Left hindlimb (tissue), 1 donor: ENCODE measurements around the gene ST8SIA2.
"Not testable (repeated sequence)": the region's sequence is repeated elsewhere in the genome, so short reads cannot be mapped to it uniquely, and the experiment has no call there.

Experiments
- DNase-seq: peaks from one replicate; pipeline ENCODE4 v3.0.0-alpha.2; 2018

ST8SIA2 gene

GRCh38 chr15:92444631-92445030 lies 51.0 kb downstream of the ST8SIA2 start:
- no peak for DNase-seq

DNA sequence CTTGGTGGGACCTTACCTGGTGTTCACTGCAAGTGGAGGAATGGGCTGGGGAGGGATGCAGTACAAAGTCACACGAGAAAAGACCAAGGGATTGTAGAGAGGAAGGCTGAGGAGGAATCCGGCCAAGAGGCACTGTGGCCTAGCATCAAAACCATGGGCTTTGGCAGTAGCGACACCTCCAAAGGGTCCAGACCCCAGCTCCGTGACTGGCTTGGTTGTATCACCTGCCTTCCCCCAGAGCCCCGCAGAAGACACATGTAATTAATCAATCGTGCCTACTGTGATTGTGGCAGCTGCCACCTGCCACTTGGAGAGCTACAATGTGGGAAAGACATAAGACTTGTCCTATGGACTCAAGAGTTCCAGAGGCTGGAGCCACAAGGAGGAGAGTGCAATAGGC lies 54.7 kb downstream of the ST8SIA2 start:
- DNase-seq = no peak

DNA sequence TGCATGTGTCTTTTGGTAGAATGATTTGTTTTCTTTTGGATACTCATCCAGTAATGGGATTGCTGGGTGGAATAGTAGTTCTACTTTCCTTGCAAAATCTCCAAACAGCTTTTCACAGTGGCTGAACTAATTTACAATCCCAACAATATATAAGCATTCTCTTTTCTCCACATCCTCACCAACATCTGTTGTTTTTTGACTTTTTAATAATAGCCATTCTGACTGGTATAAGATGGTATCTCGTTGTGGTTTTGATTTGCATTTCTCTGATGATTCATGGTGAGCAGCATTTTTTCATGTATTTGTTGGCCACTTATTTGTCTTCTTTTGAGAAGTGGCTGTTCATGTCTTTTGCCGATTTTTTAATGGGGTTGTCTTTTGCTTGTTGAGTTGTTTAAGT lies 55.8 kb downstream of the ST8SIA2 start:
- no peak for DNase-seq

DNA sequence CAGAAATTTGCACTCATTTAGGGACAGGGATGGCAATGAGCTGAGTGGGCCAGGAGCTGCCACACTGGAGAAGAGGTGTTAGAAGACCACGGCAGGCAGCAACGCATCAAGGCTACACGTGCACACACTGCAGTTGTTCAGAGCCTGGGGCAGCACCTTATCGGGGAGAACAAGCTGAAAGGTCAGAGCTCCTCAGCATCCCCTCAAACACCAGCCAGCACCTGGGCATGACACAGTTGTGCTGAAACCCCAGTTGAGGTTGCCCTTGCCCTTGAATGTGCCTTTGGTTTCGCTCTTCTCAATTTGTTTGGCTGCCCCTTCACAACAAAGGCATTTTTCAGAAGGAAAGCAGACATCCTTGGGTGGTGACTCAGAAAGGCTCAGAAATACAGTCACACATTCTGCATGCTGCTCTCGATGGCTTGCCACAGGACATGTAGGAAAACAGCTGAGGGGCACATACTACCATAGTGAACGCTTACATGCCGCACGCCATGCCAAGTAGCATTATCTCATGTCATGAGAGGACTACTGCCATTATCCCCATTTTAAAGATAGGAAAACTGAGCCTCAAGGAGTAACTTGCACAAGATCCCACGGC lies 57.6 kb downstream of the ST8SIA2 start:
- no peak for DNase-seq

GRCh38 chr15:92452143-92452542 lies 58.5 kb downstream of the ST8SIA2 start:
- DNase-seq = no peak

DNA sequence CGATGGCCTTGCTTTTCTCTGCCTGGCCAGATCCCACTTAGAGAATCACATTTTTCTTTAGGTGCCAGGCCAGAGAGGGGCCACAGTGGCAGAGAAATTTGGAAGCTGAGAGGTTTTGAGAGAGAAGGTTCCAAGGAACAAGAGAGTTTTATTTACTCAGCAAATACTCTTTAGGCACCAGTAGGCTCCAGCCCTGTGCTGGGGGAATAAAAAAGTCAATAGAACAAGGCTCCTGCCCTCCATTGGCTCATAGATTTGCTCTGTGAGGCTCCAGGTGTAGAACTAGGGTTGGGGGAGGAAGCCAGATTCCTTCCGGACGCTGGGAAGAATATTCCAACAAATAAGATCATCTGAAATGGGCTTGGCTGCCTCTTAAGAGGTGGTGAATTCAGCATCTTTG lies 59.9 kb downstream of the ST8SIA2 start:
- no peak for DNase-seq

- no peak for DNase-seq
These were observed 60.9 kb downstream of the ST8SIA2 start for GRCh38 chr15:92454555-92455105.

GRCh38 chr15:92455271-92455670 lies 61.6 kb downstream of the ST8SIA2 start:
- no peak for DNase-seq

GRCh38 chr15:92457471-92458041 lies 63.9 kb downstream of the ST8SIA2 start:
- no peak for DNase-seq

- DNase-seq = no peak
These were observed 66.3 kb downstream of the ST8SIA2 start for GRCh38 chr15:92460023-92460422.

DNA sequence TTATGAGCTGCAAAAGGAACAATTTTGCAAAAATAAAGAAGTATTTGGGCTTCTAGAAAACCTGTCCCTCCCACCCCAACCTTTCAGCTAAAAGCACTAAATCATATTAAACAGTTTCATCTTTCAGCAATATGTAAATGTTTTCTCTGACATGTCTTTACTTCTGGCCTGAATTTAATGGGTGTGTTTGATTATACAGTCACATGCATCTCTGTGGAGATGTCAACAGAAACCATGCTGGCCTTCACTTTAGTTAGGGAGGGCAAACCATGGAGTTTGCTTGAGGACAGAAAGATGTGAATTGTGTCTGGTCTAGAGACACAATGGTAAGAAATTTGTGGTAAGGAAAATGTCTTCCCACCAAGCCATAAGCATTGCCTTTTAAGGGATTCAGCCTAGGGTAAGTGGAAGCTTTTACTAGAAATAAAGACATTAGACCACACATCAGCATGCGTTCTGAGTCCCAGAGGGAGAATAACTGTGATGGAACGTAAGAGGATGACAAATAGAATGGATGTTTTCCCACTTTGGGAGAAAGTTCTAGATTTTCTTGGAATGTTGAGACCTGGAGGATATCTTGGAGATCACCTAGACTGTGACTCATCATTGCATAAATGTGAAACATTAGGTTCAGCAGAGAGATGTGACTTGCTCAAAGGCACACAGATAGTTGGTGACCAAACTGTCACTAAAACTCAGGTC lies 68.9 kb downstream of the ST8SIA2 start:
- no peak for DNase-seq

GRCh38 chr15:92463352-92463751 lies 69.7 kb downstream of the ST8SIA2 start:
- no peak for DNase-seq

- no peak for DNase-seq
These were observed 70.1 kb downstream of the ST8SIA2 start for GRCh38 chr15:92463826-92464225.

- no peak for DNase-seq
These were observed 73.2 kb downstream of the ST8SIA2 start for GRCh38 chr15:92466834-92467233.

DNA sequence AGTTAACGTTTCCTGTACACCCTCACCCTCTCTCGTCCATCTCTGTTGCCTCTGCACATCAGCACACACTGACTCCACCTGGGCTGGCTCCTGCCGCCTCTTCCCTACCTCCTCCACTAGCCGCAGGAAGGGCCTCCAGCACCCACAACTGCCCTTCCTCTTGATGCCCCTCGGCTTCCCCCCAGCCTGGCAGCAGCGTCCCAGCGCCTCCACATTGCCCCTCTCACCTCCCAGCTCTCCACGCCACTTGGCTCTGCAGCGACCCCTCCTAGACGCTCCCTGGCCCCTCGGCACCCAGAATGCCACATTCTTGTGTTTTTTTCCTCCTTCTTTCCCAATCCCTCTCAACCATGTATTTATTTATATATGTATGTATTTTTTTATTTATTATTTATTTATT lies 73.6 kb downstream of the ST8SIA2 start:
- no peak for DNase-seq

DNA sequence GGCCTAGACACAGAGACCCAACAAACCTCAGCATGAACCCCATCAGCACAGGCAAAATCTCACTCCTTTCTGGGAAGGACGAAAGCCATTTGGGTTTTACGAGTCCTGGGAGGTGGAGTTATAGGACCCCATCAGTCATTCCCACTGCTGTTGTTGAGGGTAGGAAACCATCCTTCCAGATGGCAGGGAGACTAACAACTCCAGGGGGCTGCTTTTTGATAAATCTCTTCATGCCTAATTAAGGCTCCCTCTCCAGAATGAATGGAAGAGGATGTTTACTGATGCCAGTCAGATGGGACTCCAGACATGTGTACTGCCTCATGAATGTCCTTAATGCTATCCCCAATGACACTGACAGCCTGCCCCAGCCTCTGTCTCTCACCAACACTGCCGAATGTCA lies 75.3 kb downstream of the ST8SIA2 start:
- DNase-seq = no peak

DNA sequence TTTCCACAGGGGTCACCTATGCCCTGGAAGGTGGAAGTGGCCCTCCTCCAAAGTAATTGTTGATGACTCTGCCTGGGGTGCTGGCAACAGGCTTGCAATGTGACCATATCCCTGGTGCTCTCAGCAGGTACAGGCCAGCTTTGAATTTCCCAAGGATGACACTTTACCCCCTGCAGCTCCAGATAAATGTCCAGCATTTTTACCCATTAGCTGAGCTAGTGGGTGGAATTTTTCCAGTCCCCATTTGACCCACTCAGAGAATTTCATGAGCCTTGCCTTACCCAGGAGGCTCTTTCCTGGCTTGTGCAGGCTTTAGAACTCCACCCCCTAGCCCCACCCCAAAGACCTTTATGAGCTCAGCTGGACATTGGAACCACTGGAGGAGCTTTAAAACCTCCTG lies 77.6 kb downstream of the ST8SIA2 start:
- no peak for DNase-seq

DNA sequence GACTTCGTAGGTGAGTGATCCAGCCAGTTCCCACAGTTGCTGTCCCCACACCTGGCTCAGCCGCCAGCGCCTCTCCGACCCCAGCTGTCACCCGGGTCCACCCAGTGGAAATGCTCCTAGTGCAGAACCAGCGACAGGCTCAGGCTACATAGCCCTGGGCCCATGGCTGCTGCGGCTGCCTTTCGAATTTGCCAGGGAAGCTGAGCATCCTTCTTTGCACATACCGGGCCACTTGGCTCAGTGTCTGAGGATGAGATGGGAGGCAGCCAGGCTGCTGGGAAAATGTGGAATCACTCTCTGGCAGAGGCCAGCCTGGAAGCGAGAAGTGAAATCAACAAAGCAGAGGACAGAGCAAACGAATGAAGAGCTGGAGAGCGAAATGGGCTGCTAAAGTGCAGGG lies 80.1 kb downstream of the ST8SIA2 start:
- peak; percentile 48 for DNase-seq

- not testable (repeated sequence) for DNase-seq
These were observed 86.0 kb downstream of the ST8SIA2 start for GRCh38 chr15:92479730-92480129.

GRCh38 chr15:92480361-92480760 lies 86.7 kb downstream of the ST8SIA2 start:
- no peak for DNase-seq

GRCh38 chr15:92485441-92485840 lies 91.8 kb downstream of the ST8SIA2 start:
- no peak for DNase-seq

- DNase-seq = peak; percentile 80
These were observed 99.0 kb downstream of the ST8SIA2 start for GRCh38 chr15:92492551-92493115.

GRCh38 chr15:92494806-92495336 lies 101.2 kb downstream of the ST8SIA2 start:
- DNase-seq = peak; percentile 50

DNA sequence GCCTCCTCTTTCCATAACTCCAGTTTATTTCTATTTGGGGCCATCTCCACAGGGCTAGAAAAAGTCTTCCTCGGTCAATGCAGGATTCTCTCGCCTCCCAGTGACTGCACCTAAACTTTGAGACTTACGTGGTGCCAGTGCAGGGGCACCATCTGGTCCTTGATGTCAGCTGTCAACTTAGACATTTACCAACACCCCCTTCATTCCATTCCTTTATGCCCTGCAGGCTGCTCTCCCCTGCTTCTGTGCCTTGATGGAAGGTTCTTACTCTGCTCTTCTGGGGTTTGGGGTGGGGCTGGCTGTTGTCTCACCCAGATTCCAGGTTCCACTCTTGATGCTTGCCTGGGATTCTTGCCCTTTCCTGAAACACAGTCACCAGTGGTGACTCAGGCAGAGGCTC lies 101.8 kb downstream of the ST8SIA2 start:
- no peak for DNase-seq
